GM21529 (cell line): ENCODE measurements around the gene U2AF1L4.
"Not testable (repeated sequence)": the region's sequence is repeated elsewhere in the genome, so short reads cannot be mapped to it uniquely, and the experiment has no call there.

Experiments used
- ATAC-seq: cut with Tn5 transposase; IDR thresholded peaks from one replicate; pipeline ENCODE4 v1.9.1; 2021; ENCODE audit not compliant: unreplicated experiment

U2AF1L4 gene

DNA sequence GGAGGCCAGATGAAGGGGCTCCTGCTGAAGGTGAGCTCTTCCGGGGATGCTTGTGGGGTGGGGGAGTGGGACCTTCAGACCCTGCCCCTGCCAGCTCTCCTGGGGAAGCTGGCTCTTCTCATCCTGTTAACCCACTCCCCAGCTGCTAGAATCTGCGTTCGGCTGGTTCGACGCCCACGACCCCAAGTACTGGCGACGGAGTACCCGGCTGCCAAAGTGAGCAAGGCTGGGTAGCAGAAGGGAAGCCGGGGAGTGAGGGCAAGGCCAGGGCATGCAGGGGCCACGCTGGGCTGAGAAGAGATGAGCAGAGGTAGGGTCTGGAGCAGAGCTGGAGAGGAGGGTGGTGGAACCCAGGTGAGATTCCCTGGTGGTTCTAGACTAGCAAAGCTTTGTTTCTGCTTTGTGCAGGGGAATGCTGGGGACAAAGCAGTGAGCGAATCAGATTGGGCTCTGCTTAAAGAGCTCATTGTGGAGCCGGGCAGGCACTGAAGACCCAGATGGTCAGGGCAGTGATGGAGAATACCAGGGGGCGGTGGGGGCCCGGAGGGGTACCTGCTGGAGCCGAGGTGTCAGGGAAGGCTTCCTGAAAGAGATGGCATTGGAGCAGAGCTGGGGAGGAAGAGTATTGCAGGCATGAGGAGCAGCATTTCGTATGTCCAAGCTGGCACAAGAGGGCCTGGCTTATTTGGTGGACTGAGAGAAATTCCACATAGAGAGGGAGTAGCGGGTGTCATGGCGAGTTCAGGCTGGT, 17.1 kb downstream of the U2AF1L4 start:
- ATAC-seq = no peak

DNA sequence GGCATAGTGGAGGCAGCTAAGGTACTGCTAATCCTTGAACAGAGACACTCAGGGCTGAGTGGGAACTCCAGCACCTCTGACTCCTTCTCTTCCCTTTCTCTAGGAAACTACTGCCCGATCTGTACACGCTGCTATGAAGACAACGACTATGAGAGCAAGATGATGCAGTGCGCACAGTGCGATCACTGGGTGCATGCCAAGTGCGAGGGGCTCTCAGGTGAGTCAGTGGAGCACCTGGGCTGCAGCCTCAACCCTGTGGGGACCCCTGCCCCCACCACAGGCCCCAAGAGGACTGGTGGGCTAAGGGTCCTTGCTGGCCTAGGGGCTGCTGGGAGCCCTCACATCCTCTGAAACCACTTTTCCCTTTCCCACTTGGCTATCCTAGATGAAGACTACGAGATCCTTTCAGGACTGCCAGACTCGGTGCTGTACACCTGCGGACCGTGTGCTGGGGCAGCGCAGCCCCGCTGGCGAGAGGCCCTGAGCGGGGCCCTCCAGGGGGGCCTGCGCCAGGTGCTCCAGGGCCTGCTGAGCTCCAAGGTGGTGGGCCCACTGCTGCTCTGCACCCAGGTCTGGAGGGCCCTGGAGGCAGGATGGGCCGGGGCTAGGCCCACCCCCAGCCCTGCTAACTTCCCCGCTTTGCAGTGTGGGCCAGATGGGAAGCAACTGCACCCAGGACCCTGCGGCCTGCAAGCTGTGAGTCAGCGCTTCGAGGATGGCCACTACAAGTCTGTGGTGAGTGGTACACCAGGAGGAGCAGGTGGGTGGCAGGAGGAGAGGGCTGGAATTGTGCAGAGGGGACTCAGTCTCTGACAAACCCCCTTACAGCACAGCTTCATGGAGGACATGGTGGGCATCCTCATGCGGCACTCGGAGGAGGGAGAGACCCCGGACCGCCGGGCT, 17.9 kb downstream of the U2AF1L4 start:
- ATAC-seq = no peak

DNA sequence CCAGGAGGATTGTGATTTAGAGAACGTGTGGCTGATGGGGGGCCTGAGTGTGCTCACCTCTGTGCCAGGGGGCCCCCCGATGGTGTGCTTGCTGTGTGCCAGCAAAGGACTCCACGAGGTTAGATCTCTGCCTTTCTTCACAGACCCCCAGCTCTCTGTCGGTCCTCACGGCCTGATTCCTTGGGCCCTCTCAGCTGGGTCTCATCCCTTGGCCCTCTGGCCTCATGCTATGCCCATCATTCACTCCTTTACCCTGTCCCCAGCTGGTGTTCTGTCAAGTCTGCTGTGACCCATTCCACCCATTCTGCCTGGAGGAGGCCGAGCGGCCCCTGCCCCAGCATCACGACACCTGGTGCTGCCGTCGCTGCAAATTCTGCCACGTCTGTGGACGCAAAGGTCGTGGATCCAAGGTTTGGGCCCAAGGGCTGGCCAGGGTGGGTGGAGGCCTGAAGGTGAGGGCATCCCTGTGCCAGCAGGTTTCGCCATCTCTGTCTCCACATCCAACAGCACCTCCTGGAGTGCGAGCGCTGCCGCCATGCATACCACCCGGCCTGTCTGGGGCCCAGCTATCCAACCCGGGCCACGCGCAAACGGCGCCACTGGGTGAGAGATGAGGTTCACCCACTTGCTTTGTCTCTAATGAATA, 19.9 kb downstream of the U2AF1L4 start:
- ATAC-seq = no peak

DNA sequence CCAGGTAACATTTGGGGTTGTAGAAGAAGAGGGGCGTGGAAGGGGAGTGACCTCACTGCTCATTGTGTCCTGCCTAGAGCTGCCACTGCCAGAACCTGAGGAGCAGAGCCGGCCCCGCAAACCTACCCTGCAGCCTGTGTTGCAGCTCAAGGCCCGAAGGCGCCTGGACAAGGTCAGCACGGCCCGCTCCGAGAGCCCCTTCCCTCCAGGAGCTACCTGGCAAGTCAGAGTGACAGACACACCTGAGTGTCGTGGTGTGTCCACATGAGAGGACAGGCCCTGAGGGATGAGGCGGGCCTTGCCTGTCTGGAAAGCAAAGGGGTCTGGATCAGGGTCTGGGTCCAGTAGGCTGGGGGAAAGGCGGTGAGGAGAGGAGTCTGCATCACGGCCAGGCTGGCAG, 20.7 kb downstream of the U2AF1L4 start:
- no peak for ATAC-seq

DNA sequence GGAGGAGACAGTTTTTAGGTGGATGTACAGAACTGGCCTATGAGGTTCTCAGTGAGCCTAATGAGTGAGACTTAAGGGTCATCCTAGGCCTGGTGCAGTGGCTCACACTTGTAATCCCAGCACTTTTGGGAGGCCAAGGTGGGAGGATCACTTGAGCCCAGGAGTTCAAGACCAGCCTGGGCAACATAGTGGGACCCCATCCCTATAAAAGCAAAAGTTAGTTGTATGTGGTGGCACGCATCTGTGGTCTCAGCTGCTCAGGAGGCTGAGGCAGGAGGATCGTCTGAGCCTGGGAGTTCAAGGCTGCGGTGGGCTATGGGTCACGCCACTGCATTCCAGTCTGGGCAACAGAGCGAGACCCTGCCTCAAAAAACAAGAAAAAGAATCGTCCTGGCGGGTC, 21.1 kb downstream of the U2AF1L4 start:
- ATAC-seq = not testable (repeated sequence)

DNA sequence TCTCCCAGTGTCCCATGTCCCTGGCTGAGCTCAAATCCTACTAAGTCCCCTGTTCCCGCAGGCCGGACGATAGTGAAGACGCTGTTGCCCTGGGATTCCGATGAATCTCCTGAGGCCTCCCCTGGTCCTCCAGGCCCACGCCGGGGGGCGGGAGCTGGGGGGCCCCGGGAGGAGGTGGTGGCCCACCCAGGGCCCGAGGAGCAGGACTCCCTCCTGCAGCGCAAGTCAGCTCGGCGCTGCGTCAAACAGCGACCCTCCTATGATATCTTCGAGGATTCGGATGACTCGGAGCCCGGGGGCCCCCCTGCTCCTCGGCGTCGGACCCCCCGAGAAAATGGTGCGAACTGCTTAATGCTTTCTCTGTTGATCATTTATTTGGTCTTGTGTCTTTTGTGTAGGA, 21.5 kb downstream of the U2AF1L4 start:
- ATAC-seq = no peak

DNA sequence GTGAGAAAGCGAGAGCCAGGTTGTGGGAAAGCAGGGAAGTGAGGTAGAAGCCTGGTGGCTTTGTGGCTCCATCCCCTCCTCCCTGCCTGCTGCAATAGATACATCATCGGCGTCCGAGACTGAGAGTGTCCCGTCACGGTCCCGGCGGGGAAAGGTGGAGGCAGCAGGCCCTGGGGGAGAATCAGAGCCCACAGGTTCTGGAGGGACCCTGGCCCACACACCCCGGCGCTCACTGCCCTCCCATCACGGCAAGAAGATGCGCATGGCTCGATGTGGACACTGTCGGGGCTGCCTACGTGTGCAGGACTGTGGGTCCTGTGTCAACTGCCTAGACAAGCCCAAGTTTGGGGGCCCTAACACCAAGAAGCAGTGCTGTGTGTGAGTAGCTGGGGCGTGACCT, 22.3 kb downstream of the U2AF1L4 start:
- no peak for ATAC-seq

DNA sequence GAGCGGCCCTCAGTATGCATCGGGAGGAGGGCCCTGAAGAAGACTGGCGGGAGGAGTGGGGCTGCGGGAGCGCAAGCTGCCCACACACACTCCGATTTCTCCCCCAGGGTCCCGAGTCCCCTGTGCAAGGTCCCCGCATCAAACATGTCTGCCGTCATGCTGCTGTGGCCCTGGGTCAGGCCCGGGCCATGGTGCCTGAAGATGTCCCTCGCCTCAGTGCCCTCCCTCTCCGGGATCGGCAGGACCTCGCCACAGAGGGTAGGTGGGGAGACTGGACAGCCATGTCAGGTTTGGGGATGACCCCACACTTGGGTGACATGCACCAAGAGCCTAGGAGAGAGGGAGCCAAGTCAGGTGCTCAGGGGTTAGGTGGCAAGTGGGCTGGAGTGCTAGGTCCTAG, 22.8 kb downstream of the U2AF1L4 start:
- ATAC-seq = no peak

DNA sequence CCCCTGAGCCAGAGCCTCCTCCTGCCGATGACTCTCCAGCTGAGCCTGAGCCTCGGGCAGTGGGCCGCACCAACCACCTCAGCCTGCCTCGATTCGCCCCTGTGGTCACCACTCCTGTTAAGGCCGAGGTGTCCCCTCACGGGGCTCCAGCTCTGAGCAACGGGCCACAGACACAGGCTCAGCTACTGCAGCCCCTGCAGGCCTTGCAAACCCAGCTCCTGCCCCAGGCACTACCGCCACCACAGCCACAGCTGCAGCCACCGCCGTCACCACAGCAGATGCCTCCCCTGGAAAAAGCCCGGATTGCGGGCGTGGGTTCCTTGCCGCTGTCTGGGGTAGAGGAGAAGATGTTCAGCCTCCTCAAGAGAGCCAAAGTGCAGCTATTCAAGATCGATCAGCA, 23.8 kb downstream of the U2AF1L4 start:
- ATAC-seq = no peak

DNA sequence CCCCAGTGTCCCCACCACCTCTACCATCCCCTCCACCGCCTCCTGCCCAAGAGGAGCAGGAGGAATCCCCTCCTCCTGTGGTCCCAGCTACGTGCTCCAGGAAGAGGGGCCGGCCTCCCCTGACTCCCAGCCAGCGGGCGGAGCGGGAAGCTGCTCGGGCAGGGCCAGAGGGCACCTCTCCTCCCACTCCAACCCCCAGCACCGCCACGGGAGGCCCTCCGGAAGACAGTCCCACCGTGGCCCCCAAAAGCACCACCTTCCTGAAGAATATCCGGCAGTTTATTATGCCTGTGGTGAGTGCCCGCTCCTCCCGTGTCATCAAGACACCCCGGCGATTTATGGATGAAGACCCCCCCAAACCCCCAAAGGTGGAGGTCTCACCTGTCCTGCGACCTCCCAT, 24.6 kb downstream of the U2AF1L4 start:
- ATAC-seq = no peak

DNA sequence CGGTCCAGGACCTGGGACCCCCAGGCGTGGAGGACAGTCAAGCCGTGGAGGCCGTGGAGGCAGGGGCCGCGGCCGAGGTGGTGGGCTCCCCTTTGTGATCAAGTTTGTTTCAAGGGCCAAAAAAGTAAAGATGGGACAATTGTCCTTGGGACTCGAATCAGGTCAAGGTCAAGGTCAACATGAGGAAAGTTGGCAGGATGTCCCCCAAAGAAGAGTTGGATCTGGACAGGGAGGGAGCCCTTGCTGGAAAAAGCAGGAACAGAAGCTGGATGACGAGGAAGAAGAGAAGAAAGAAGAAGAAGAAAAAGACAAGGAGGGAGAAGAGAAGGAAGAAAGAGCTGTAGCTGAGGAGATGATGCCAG, 25.1 kb downstream of the U2AF1L4 start:
- no peak for ATAC-seq

DNA sequence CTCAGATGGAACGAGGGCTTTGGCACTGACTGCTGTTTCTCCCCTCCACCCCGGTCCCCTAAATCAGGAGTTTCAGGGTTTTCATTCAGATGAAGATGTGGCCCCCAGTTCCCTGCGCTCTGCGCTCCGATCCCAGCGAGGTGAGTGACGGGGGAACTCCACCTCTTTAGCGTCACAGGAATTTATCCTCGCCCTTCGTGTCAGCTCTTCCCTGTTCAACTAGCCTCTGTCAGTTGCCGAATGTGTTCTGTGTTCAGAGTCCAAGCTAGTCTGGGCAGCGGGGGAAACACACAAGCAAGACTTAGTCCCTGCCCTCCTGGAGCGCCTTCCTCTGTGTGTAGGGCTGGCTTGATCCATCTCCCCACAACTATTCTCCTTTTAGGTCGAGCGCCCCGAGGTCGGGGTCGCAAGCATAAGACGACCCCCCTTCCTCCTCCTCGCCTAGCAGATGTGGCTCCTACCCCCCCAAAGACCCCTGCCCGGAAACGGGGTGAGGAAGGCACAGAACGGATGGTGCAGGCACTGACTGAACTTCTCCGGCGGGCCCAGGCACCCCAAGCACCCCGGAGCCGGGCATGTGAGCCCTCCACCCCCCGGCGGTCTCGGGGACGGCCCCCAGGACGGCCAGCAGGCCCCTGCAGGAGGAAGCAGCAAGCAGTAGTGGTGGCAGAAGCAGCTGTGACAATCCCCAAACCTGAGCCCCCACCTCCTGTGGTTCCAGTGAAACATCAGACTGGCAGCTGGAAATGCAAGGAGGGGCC, 25.6 kb downstream of the U2AF1L4 start:
- no peak for ATAC-seq

DNA sequence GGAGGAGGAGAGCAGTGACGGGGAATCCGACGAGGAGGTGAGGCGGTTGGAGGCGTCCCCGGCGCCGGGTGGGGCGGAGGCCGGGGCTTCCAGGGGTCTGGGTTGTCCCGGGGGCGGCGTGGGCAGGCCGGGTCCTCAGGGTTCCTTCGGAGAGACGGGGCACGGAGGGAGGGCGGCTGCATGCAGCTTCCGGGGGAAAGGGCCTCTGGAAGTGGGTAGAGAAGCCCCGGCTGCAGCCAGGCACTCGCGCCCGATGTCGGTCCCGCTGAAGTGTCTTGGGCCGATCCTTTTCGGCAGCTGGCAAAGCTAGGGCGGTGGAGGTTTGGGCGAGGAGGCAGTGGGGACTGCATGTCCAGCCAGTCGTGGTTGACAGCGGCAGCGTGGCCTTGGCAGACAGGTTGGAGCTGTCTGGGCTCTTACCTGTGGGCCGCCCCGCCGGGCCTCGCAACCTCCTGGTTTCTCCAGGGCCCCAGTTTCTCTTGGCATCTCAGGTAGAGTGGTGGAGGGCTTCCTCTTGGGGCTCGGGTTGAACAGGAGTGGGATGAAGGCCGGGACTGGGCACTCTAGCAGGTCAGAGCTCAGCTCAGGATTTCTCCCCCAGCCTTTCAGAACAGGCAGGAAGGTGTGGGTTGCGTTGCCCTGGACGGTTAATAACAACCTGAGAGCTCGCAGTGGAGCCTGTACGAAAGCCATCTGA, 26.7 kb downstream of the U2AF1L4 start:
- no peak for ATAC-seq

DNA sequence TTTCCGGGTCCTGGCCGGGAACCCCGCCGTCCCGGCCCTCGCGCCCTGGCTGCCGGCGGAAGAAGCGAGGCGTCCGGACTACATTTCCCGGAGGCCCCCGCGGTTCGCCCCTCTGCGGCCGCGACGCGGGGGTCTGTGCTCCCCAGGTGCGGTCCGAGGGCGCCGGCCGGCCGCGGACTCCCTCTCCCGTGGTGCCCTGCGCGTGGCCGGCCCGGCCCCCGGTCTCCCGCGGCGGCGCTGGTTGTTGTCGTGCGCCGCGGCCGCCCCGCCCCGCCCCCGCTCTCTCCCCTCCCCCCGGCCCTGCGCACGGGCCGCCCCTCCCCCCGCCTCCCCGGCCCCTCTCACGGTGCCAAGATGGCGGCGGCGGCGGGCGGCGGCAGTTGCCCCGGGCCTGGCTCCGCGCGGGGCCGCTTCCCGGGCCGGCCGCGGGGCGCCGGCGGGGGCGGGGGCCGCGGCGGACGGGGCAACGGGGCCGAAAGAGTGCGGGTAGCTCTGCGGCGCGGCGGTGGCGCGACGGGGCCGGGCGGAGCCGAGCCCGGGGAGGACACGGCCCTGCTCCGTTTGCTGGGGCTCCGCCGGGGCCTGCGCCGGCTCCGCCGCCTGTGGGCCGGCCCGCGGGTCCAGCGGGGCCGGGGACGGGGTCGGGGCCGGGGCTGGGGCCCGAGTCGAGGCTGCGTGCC, 27.4 kb downstream of the U2AF1L4 start, which contains the start of gene KMT2B:
Gene KMT2B, plus strand, starts transcription at position 339 of the 680 bp plus-strand sequence. Its CDS starts 16 bp downstream, at position 355.
- no peak for ATAC-seq

DNA sequence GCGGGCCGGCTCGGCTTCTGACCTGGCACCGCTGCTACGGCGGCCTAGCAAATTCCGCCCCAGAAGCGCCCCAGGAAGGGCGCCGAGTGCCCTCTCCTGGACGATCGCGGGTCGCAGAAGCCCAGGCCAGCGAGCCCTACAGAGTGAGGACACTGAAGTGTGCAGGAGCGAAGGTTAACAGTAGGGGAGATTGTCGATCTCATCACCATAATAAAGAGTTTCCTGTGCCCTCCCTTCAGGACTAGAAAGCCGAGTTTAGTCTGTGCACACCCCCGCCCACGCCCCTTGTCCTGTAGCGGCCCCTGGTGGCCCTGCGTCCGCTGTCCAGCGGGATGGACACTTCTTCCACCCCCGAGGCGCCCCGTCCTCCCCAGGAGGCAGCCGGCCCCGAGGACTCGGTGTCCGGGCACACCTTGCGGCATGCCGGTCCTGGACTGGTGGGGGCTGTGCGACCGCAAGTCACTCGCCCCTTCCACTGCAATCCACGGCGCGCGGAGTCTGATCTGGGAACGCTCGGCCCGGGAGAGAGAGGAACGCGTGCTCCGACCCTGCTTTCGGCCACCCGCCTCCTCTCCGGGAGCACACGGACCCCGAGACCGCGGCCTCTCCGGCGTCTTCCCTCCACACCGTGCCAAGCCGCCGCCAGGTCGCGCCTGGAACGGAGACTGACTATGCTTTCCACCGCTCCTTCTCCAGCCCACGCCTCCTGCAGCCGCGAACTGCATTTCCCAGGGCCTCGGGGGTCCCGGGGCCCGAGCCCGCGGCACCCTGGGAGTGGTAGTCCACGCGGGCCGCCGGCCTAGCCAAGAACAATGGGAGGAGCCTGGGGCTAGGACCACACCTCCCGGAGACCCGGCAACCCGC, 28.2 kb downstream of the U2AF1L4 start:
- ATAC-seq = peak; percentile 53

DNA sequence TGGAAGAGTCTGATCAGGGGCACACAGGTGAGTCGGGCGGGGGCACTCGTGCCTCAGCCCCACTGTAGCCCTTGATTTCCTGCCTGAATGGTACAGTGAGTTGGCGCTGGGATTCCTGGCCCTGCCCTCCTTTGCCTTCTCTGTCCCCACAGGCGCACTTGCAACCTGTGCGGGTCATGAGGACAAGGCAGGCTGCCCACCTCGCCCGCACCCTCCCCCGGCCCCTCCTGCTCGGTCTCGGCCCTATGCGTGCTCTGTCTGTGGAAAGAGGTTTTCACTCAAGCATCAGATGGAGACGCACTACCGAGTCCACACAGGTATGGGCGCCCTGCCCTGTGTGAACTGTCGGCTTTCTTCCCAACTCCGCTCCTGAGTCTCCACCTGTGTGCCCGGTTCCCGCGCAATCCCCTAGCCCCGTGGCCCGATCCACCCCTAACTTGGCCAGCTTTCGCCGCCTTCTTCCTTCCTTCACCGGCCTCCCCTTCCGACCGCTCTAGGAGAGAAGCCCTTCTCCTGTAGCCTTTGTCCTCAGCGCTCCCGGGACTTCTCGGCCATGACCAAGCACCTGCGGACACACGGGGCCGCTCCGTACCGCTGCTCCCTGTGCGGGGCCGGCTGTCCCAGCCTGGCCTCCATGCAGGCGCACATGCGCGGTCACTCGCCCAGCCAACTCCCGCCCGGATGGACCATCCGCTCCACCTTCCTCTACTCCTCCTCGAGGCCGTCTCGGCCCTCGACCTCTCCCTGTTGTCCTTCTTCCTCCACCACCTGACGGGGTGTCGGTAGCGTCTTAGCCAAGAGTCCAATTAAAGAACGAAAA, 29.0 kb downstream of the U2AF1L4 start:
- no peak for ATAC-seq

DNA sequence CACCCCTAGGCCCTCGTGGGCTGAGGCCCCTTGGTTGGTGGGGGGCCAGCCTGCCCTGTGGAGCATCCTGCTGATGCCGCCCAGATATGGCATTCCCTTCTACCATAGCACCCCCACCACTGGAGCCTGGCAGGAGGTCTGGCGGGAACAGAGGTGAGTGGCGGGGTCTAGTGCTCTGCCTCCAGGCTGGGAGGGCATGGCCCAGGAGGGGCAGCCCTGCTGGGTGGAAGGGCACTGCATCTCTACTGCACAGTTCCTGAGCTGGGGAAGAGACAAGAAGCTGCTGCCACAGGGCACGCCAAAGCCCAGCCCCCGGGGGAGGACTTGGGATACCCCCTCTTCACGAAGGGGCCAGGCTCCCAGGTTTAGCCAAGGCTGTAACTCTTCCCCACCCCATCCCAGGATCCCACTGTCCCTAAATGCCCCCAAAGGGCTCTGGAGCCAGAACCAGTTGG, 29.8 kb downstream of the U2AF1L4 start:
- ATAC-seq = no peak
